Fibroblast of villous mesenchyme (primary cell): ENCODE measurements around the gene RPL32. TPM values are rescaled to one million over a fixed set of nuclear protein-coding genes. Genes with fewer than 3 reads are reported as not detected.
"Not testable (repeated sequence)": the region's sequence is repeated elsewhere in the genome, so short reads cannot be mapped to it uniquely, and the experiment has no call there.

Source experiments
- DNase-seq: peaks from one replicate; pipeline ENCODE4 v3.0.0-alpha.2; 2010; ENCODE audit warnings: low read depth
- H3K4me3 ChIP-seq: 2 replicates; pipeline ENCODE4 v1.5.1; 2011; ENCODE audit warnings: low read depth, mild to moderate bottlenecking, low read length
- CTCF ChIP-seq: IDR thresholded peaks from 2 replicates; pipeline ENCODE4 v1.5.1; 2012; ENCODE audit warnings: low read depth, mild to moderate bottlenecking, low read length; ENCODE audit not compliant: insufficient read depth
- total RNA-seq: library from RNA; depleted of rRNA; stranded (reverse); fragments of >200 nt; gene quantifications from 2 replicates; pipeline ENCODE4 v1.2.3, GENCODE V29; 2012

Gene RPL32
- total RNA-seq, 1 donor: 739 TPM

- DNase-seq: peak; percentile 12
- no peak for TF ChIP-seq CTCF
- H3K4me3 ChIP-seq: no peak overlapping the region
Observed at GRCh38 chr3:12884186-12884680, 42.9 kb upstream of the RPL32 start.

DNA sequence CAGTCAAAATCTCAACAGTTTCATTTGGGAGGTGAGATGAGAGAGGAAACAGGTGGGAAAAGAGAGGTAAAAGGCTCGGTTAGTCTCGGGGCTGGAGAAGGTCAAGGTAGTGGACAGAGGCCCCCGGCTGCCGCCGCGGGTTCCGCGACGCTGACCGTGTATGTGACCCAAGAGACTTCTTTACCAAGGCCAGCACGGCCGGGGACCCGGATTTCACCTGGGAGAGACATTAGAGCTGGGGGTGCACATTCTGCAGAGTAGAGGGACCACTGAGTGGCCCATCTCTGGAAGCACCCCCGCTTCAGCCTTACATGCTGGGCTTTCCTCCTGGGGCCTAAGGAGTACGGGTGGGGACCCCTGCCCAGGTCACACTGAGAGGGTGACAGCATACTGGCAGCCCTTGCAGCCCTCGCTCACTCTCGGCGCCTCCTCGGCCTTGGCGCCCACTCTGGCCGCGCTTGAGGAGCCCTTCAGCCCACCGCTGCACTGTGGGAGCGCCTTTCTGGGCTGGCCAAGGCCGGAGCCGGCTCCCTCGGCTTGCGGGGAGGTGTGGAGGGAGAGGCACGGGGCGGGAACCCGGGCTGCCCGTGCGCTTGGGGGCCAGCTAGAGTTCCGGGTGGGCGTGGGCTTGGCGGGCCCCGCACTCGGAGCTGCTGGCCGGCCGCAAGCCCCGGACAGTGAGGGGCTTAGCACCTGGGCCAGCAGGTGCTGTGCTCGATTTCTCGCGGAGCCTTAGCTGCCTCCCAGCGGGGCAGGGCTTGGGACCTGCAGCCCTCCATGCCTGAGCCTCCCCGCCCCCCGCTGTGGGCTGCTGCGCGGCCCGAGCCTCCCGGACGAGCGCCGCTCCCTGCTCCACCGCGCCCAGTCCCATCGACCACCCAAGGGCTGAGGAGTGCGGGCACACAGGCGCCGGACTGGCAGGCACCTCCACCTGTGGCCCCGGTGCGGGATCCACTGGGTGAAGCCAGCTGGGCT lies 41.3 kb upstream of the RPL32 start:
- no peak for DNase-seq
- H3K4me3 ChIP-seq: no peak overlapping the region
- TF ChIP-seq CTCF: no peak

DNA sequence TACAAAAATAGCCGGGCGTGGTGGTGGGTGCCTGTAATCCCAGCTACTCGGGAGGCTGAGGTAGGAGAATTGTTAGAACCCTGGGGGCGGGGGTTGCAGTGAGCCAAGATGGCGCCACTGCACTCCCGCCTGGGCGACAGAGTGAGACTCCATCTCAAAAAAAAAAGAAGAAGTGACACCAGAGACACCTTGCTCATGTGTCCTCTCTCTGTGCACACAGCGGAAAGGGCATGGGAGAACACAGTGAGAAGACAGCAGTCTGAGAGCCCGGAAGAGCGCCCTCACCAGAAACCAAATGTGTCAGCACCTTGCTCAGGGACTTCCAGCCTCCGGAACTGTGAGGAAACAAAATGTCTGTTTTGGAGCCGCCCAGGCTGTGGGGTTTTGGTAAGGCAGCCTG lies 40.5 kb upstream of the RPL32 start:
- DNase-seq, H3K4me3 ChIP-seq: not testable (repeated sequence)

DNA sequence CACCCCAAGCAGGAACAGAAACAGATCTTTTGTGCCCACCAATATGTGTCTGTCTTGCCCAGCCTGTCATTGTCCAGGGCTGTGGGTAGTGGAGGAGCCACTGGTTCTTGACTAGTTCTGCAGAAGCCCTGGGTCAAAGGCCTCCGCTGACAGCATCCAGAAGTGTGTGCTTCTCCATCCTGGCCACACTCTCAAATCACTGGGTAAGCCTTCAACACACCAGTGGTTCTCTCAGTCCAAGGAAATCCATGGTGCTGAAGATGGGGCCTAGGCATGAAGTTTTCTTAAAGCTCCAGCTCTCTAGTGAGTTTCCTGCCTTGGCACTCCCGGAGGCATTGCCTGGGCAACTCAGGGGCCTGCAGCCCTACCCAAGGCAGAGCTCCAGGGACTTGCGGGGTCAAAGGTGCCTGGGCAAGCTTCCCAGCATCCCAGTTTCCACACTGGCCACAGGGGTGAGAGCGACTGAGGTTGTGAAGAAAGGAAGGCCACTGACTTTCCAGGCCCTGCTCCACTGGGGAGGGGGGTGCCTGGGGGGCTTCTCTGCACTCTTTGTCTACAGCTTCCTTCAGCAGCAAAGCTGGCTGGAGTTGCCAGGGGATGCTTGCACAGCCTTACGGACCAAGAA lies 37.9 kb upstream of the RPL32 start:
- TF ChIP-seq CTCF: no peak
- DNase-seq: no peak
- H3K4me3 ChIP-seq: no peak overlapping the region

DNA sequence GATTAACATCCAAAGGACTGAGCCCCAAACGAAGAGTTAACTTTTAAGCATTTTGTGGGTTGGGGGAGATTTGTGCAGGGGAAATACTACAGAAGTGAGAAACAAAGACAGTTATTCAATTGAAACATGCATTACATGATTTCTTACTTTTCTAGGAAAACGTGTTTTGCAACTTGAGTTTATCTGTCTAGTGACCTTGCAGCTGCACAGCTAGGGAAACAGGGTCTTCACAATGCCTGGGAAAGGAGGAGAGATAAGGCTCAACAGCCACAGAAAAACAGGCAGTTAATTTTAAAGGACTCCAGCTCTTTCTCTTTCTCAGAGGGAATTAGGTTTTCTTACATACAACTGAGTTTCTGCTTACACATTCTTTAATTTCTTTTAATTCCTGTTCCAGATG lies 37.4 kb upstream of the RPL32 start:
- H3K4me3 ChIP-seq, DNase-seq: not testable (repeated sequence)

- H3K4me3 ChIP-seq: no peak overlapping the region
- DNase-seq: no peak
- no peak for TF ChIP-seq CTCF
Observed at GRCh38 chr3:12878141-12878574, 36.8 kb upstream of the RPL32 start.

GRCh38 chr3:12877040-12877439 lies 35.7 kb upstream of the RPL32 start:
- DNase-seq: no peak
- TF ChIP-seq CTCF: no peak
- H3K4me3 ChIP-seq: no peak overlapping the region
